RKO (cell line): Measurements from ENCODE around the gene ARPC4.

ENCODE experiments used
- DNase-seq: peaks from one replicate; pipeline ENCODE4 v3.0.0-alpha.2; 2016; ENCODE audit warnings: low spot score

Gene ARPC4

GRCh38 chr3:9793161-9793781, 389 bp downstream of the ARPC4 start:
- DNase-seq, result peak; percentile 77

- no peak for DNase-seq
Measured at GRCh38 chr3:9794400-9794799, 1.5 kb downstream of the ARPC4 start.

GRCh38 chr3:9795207-9795606, 2.3 kb downstream of the ARPC4 start:
- DNase-seq, result no peak

- DNase-seq, result no peak
Measured at GRCh38 chr3:9797196-9797945, 4.5 kb downstream of the ARPC4 start.

- DNase-seq, result no peak
Measured at GRCh38 chr3:9800529-9800928, 7.6 kb downstream of the ARPC4 start.

- no peak for DNase-seq
Measured at GRCh38 chr3:9803494-9803893, 10.6 kb downstream of the ARPC4 start.

GRCh38 chr3:9804996-9805395, 12.1 kb downstream of the ARPC4 start:
- no peak for DNase-seq

- no peak for DNase-seq
Measured at GRCh38 chr3:9806137-9806536, 13.3 kb downstream of the ARPC4 start.

- DNase-seq, result no peak
Measured at GRCh38 chr3:9806688-9807589, 14.1 kb downstream of the ARPC4 start.

- no peak for DNase-seq
Measured at GRCh38 chr3:9807981-9808344, 15.1 kb downstream of the ARPC4 start.

- DNase-seq, result peak; percentile 80
Measured at GRCh38 chr3:9808345-9809037, 15.6 kb downstream of the ARPC4 start.

GRCh38 chr3:9809239-9809614, 16.3 kb downstream of the ARPC4 start:
- no peak for DNase-seq

- DNase-seq, result peak; percentile 49
Measured at GRCh38 chr3:9809615-9810432, 16.9 kb downstream of the ARPC4 start, which contains the start of gene TTLL3. TSS of gene TTLL3 (plus strand) at chr3:9810262. CDS start at chr3:9810662, 400 bp downstream.

GRCh38 chr3:9810433-9810770, 17.5 kb downstream of the ARPC4 start:
- no peak for DNase-seq

GRCh38 chr3:9810846-9811245, 18.0 kb downstream of the ARPC4 start:
- DNase-seq, result no peak

GRCh38 chr3:9812870-9813483, 20.1 kb downstream of the ARPC4 start:
- no peak for DNase-seq

GRCh38 chr3:9815986-9816385, 23.1 kb downstream of the ARPC4 start:
- no peak for DNase-seq

- DNase-seq, result no peak
Measured at GRCh38 chr3:9817436-9817835, 24.6 kb downstream of the ARPC4 start.

- DNase-seq, result no peak
Measured at GRCh38 chr3:9818666-9819335, 25.9 kb downstream of the ARPC4 start.

- DNase-seq, result no peak
Measured at GRCh38 chr3:9820543-9820942, 27.7 kb downstream of the ARPC4 start.
